SK-N-SH treated with all-trans-retinoic acid at 6 μM for 48 hours (cell line): ENCODE data around the gene ELK4.

Experiments used
- ISL1 ChIP-seq: fragments of 250-450 bp; sonication (Bioruptor Pico); IDR thresholded peaks from 2 replicates; pipeline ENCODE4 v2.1.2; 2022; ENCODE audit warnings: mild to moderate bottlenecking, moderate library complexity
- PATZ1 ChIP-seq: fragments of 250-450 bp; sonication (Bioruptor Pico); IDR thresholded peaks from 2 replicates; pipeline ENCODE4 v1.8.0; 2020; ENCODE audit warnings: mild to moderate bottlenecking, moderate library complexity, borderline replicate concordance
- SNAI2 ChIP-seq: fragments of 250-450 bp; sonication (Bioruptor Pico); IDR thresholded peaks from 2 replicates; pipeline ENCODE4 v1.5.0; 2020; ENCODE audit warnings: mild to moderate bottlenecking, moderate library complexity
- TCF4 ChIP-seq: fragments of 250-450 bp; sonication (Bioruptor Pico); IDR thresholded peaks from 2 replicates; pipeline ENCODE4 v1.8.0; 2021; ENCODE audit warnings: mild to moderate bottlenecking, moderate library complexity, borderline replicate concordance
- TSHZ2 ChIP-seq: fragments of 250-450 bp; sonication (Bioruptor Pico); IDR thresholded peaks from 2 replicates; pipeline ENCODE4 v1.5.0; 2020; ENCODE audit warnings: mild to moderate bottlenecking, moderate library complexity
- ZFP3 ChIP-seq: fragments of 250-450 bp; sonication (Bioruptor Pico); IDR thresholded peaks from 2 replicates; pipeline ENCODE4 v1.5.0; 2020; ENCODE audit warnings: mild to moderate bottlenecking, moderate library complexity

GRCh38 chr1:205613854-205614412, 17.9 kb downstream of the ELK4 start:
- TF ChIP-seq ISL1 = no peak
- TF ChIP-seq TCF4 (CRISPR knock-in tag) = no peak
- no peak for TF ChIP-seq SNAI2 (CRISPR knock-in tag)
- no peak for TF ChIP-seq PATZ1 (CRISPR knock-in tag)
- TF ChIP-seq TSHZ2 = no peak
- no peak for TF ChIP-seq ZFP3 (CRISPR knock-in tag)
